Prostate gland (tissue), 2 donors: ENCODE results near the gene ZFAND3. TPM values are rescaled to one million over a fixed set of nuclear protein-coding genes. Genes with fewer than 3 reads are reported as not detected.
"Not testable (repeated sequence)": the region's sequence is repeated elsewhere in the genome, so short reads cannot be mapped to it uniquely, and the experiment has no call there.

Experiments
- DNase-seq: peaks from one replicate; pipeline ENCODE4 v3.0.0-alpha.2; 2019; ENCODE audit warnings: low spot score
- H3K27ac ChIP-seq, 2 donors: fragments of 200-600 bp; sonication (generic); 2 replicates each; pipeline ENCODE4 v1.5.1; 2017 to 2019
- H3K27me3 ChIP-seq: fragments of 200-600 bp; sonication (generic); replicated peaks from 2 replicates; pipeline ENCODE4 v1.5.1; 2019; ENCODE audit not compliant: insufficient read depth
- H3K36me3 ChIP-seq, 2 donors: fragments of 200-600 bp; sonication (generic); 1 replicate in 1 of 2; 2 replicates in 1 of 2; pipeline versions ENCODE4 v1.5.1 to v1.8.1; 2017 to 2019
- H3K4me1 ChIP-seq: fragments of 200-600 bp; sonication (generic); replicated peaks from 2 replicates; pipeline ENCODE4 v1.5.1; 2019
- H3K4me3 ChIP-seq, 2 donors: fragments of 200-600 bp; sonication (generic); 2 replicates each; pipeline ENCODE4 v1.5.1; 2017 to 2019
- H3K9me3 ChIP-seq: fragments of 200-600 bp; sonication (generic); 2 replicates; pipeline ENCODE4 v1.5.1; 2017
- POLR2A ChIP-seq: fragments of 450-650 bp; IDR thresholded peaks from one replicate; pipeline ENCODE4 v1.6.1; 2016; ENCODE audit warnings: antibody characterized with exemption, mild to moderate bottlenecking
- POLR2AphosphoS5 ChIP-seq: sonication (generic); formaldehyde crosslinking; IDR thresholded peaks from one replicate; pipeline ENCODE4 v1.6.1; 2017; ENCODE audit warnings: antibody characterized with exemption
- WGBS: methylation state at CpG from one replicate; pipeline ENCODE4 v1.1.5; 2018; 5-methylcytosine and 5-hydroxymethylcytosine counted together
- intact Hi-C: fragments of 100-400 bp; cut with DNase I; formaldehyde crosslinking; loops from one replicate; pipeline ENCODE4 v1.14.2; 2022
- total RNA-seq, 2 donors: library from RNA; depleted of rRNA; stranded (reverse); fragments of >200 nt; gene quantifications; one replicate each; pipeline ENCODE4 v1.1.0, GENCODE V29; 2016
- TF ChIP-seq, protein P1 (sequence below), 4 experiments: fragments of 200-600 bp in 2 of 4; fragments of 450-650 bp in 2 of 4; sonication (generic) in 2 of 4; IDR thresholded peaks; 1 replicate in 3 of 4; 2 replicates in 1 of 4; pipeline ENCODE4 v1.5.1; 2016 to 2019; ENCODE audit warnings: antibody characterized with exemption in 4 of 4, mild to moderate bottlenecking in 2 of 4, moderate library complexity in 2 of 4

The ZFAND3 gene
- total RNA-seq, 2 donors from 2014 or later: 43.5 to 89.1 TPM

DNA sequence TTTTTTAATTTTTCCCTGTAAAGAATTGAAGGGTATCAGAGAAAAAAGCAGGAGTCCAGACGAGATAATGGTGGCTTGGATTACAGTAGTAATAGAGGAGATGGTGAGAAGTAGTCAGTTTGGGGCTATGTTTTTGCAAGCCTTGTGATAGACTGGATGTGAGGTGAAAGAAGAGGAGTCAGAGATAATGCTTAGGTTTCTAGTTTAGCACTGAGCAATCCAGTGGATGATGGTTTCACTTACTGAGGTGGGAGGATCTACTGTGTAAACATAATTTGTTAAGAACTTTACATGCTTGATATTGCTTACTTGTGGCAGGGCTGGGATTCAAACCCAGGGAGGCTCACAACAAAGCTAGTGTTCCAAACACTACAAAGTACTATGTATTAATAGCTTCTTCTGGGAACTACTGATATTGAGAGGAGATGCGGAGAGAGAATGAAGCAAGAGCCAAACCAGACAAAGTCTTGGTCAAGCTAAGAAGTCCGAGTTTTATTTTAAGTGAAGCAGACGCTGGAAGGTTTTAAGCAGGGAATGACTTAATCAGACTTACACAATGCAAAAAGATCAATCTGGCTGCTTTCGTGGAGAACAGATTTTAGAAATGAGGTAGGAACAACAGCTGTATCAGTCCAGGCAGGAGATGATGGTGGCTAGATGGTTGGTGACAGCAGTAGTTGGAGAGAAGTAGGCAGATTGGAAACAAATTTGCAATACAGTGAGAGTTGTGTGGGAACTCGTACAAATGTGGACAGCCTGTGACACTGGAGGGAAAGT is 58.0 kb downstream of the ZFAND3 start:
- Histone ChIP-seq H3K9me3 (no peaks in the 10 kb centered on the region), H3K27ac (no peak overlapping the region), H3K36me3 (no peaks in the 10 kb centered on the region), H3K27me3 (no peaks in the 10 kb centered on the region), H3K4me3 (no peak overlapping the region), H3K4me1 (no peaks in the 10 kb centered on the region)
- WGBS: 88% methylated on average over 6 of the region's 6 CpGs
- intact Hi-C loops: no loop called here
- TF ChIP-seq POLR2AphosphoS5 (no peak), POLR2A (no peak)
- TF ChIP-seq, protein P1, sequence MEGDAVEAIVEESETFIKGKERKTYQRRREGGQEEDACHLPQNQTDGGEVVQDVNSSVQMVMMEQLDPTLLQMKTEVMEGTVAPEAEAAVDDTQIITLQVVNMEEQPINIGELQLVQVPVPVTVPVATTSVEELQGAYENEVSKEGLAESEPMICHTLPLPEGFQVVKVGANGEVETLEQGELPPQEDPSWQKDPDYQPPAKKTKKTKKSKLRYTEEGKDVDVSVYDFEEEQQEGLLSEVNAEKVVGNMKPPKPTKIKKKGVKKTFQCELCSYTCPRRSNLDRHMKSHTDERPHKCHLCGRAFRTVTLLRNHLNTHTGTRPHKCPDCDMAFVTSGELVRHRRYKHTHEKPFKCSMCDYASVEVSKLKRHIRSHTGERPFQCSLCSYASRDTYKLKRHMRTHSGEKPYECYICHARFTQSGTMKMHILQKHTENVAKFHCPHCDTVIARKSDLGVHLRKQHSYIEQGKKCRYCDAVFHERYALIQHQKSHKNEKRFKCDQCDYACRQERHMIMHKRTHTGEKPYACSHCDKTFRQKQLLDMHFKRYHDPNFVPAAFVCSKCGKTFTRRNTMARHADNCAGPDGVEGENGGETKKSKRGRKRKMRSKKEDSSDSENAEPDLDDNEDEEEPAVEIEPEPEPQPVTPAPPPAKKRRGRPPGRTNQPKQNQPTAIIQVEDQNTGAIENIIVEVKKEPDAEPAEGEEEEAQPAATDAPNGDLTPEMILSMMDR (IDR thresholded peaks at IDR 0.05): no peak
- no peak for DNase-seq

DNA sequence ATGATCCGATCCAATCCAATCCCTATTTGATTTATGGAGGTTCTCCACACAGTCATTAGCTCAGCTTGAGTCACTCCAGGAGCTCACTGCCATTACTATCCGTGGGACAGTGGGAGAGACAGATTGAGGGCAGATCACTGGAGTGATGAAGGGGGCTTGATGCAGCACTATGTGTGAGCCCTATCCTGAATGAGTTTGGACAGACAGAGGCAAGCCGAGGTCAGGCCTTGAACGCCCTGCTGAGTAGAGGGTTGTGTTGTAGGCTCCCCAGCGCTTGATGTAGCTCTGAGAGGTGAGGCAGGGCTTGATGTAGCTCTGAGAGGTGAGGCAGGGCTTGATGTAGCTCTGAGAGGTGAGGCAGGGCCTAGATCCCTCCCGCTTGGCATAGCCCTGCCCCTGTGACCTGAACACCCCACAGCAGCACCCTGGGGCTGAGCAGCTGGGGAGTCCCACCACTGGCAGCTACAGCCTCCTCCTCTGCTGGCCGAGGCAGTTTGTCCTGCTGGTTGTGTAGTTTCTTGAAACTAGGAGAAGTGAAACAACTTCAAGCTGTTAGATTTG is 58.7 kb downstream of the ZFAND3 start:
- 83% methylated on average over 7 of the region's 7 CpGs for WGBS
- no peak for DNase-seq
- TF ChIP-seq POLR2AphosphoS5 (no peak), POLR2A (no peak)
- TF ChIP-seq, protein P1 (IDR thresholded peaks at IDR 0.05): no peak
- no peak overlapping the region for H3K27ac ChIP-seq
- H3K27me3 ChIP-seq: no peaks in the 10 kb centered on the region
- H3K36me3 ChIP-seq: no peaks in the 10 kb centered on the region
- H3K9me3 ChIP-seq: no peaks in the 10 kb centered on the region
- H3K4me1 ChIP-seq: no peaks in the 10 kb centered on the region
- intact Hi-C loops: no loop called here
- H3K4me3 ChIP-seq: no peak overlapping the region

DNA sequence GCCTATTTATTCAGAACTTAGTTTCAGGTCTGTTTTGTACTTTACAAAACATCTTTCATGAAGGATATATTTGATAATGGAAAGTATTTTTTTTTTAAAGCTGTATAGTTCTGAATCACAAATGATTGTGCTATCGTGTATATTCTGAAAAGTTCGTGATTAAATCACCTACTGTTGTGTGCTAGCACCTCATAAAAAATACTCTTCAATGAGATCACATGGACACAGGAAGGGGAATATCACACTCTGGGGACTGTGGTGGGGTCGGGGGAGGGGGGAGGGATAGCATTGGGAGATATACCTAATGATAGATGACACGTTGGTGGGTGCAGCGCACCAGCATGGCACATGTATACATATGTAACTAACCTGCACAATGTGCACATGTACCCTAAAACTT is 61.1 kb downstream of the ZFAND3 start:
- WGBS: 67% methylated on average over 5 of the region's 5 CpGs
- DNase-seq, H3K4me1 ChIP-seq, H3K27ac ChIP-seq, H3K27me3 ChIP-seq, H3K4me3 ChIP-seq, H3K9me3 ChIP-seq, intact Hi-C loops, H3K36me3 ChIP-seq: not testable (repeated sequence)

DNA sequence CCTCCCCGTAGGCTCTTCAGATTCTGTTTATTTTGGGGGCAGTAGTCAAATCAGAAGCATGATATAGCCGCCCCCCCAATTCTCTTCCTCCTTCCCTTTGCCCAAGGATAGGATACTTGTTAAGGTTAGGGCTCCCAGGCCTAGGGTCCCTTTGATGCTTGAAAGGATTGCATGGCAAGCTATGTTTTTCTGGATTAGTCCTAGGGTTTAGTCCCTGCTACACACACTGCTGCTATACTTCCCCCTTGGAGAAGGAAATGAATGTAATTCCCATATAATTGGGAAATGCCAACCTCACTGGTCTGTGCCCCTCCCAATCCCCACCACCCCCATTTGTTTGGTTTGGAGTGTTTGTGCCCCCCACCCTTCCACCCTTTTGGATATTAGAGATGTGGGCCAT is 62.8 kb downstream of the ZFAND3 start:
- Histone ChIP-seq H3K27me3 (no peaks in the 10 kb centered on the region), H3K27ac (no peak overlapping the region), H3K4me1 (no peaks in the 10 kb centered on the region), H3K9me3 (no peaks in the 10 kb centered on the region), H3K4me3 (no peak overlapping the region), H3K36me3 (no peaks in the 10 kb centered on the region)
- DNase-seq: no peak
- no peak for TF ChIP-seq POLR2AphosphoS5
- 87% methylated on average over 2 of the region's 2 CpGs for WGBS
- intact Hi-C loops: no loop called here

DNA sequence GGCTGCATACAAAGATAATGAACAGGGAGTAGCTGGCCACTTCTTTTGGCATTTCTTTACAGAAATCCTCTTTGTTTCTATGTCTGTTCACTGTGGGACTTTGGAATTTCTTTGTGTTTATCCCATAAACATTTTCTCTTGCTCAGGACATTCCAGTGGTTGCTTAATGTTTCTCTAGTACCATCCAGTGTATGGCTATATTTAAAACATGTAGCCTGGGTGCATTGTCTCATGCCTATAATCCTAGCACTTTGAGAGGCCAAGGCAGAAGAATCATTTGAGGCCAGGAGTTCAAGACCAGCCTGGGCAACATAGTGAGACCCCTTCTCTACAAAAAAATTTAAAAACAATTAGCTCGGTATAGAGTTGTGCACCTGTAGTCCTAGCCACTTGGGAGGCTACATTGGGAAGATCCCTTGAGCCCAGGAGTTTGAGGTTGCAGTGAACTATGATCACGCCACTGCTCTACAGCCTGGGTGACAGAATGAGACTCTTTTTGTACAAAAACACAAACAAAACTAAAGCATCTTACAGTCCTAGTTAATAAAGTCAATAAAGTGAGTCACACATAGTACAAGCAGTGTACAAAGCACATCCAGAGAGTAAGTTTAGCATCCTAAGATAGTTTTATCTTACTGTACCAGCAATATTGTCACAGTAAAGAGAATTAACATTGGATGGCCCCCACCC is 63.3 kb downstream of the ZFAND3 start:
- 83% methylated on average over 2 of the region's 2 CpGs for WGBS
- DNase-seq: no peak
- TF ChIP-seq, protein P1 (IDR thresholded peaks at IDR 0.05): no peak
- TF ChIP-seq POLR2AphosphoS5 (no peak), POLR2A (no peak)
- no peak overlapping the region for H3K27ac ChIP-seq
- no peaks in the 10 kb centered on the region for H3K4me1 ChIP-seq
- no peak overlapping the region for H3K4me3 ChIP-seq
- H3K36me3 ChIP-seq: no peaks in the 10 kb centered on the region
- no peaks in the 10 kb centered on the region for H3K9me3 ChIP-seq
- intact Hi-C loops: no loop called here
- H3K27me3 ChIP-seq: no peaks in the 10 kb centered on the region
